ENCODE measurements around the gene KSR1. TPM values are rescaled to one million over a fixed set of nuclear protein-coding genes. Genes with fewer than 3 reads are reported as not detected.
A peak's percentile ranks its signal among the peaks of the same experiment; 100 is the strongest.

KSR1 gene
- total RNA-seq, 6 experiments from 2014 or later, result 1.9 to 4.9 (median 3.6) TPM

- no peaks in the 10 kb centered on the region for H3K36me3 Mint-ChIP-seq (ENCODE audit: low read depth)
- H3K27me3 Mint-ChIP-seq (ENCODE audit: insufficient read depth), result peaks cover 1% of the 10 kb centered on the region
- no peaks in the 10 kb centered on the region for H3K9me3 Mint-ChIP-seq
- no peak for DNase-seq
- no peak for TF ChIP-seq CTCF (IDR thresholded peaks at IDR 0.05)
- H3K4me3 Mint-ChIP-seq, result no peak overlapping the region
- H3K4me1 Mint-ChIP-seq (ENCODE audit: low read depth), result peaks cover 19% of the 10 kb centered on the region
- H3K27ac Mint-ChIP-seq, result no peak overlapping the region
Observed at GRCh38 chr17:27568216-27568615, 112.0 kb downstream of the KSR1 start.

GRCh38 chr17:27568811-27569210 lies 112.6 kb downstream of the KSR1 start:
- H3K9me3 Mint-ChIP-seq, result no peaks in the 10 kb centered on the region
- TF ChIP-seq CTCF (IDR thresholded peaks at IDR 0.05), result no peak
- peaks cover 25% of the 10 kb centered on the region for H3K4me1 Mint-ChIP-seq (ENCODE audit: low read depth)
- no peaks in the 10 kb centered on the region for H3K36me3 Mint-ChIP-seq (ENCODE audit: low read depth)
- DNase-seq, result no peak
- H3K27ac Mint-ChIP-seq, result no peak overlapping the region
- no peak overlapping the region for H3K4me3 Mint-ChIP-seq
- peaks cover 1% of the 10 kb centered on the region; the same call in 1 of the 2 replicates for H3K27me3 Mint-ChIP-seq (ENCODE audit: insufficient read depth)

- H3K4me3 Mint-ChIP-seq, result no peak overlapping the region
- peak; percentile 75 for TF ChIP-seq CTCF (IDR thresholded peaks at IDR 0.05)
- no peak overlapping the region for H3K27ac Mint-ChIP-seq
- H3K4me1 Mint-ChIP-seq (ENCODE audit: low read depth), result peaks cover 30% of the 10 kb centered on the region
- H3K36me3 Mint-ChIP-seq (ENCODE audit: low read depth), result no peaks in the 10 kb centered on the region
- H3K27me3 Mint-ChIP-seq (ENCODE audit: insufficient read depth), result peaks cover 1% of the 10 kb centered on the region; the same call in 1 of the 2 replicates
- no peak for DNase-seq
- H3K9me3 Mint-ChIP-seq, result no peaks in the 10 kb centered on the region
Observed at GRCh38 chr17:27569257-27569722, 113.0 kb downstream of the KSR1 start.

- peaks cover 1% of the 10 kb centered on the region; the same call in 1 of the 2 replicates for H3K27me3 Mint-ChIP-seq (ENCODE audit: insufficient read depth)
- no peak overlapping the region for H3K27ac Mint-ChIP-seq
- TF ChIP-seq CTCF (IDR thresholded peaks at IDR 0.05), result no peak
- no peaks in the 10 kb centered on the region for H3K9me3 Mint-ChIP-seq
- peaks cover 38% of the 10 kb centered on the region for H3K4me1 Mint-ChIP-seq (ENCODE audit: low read depth)
- no peak overlapping the region for H3K4me3 Mint-ChIP-seq
- H3K36me3 Mint-ChIP-seq (ENCODE audit: low read depth), result no peaks in the 10 kb centered on the region
- no peak for DNase-seq
Observed at GRCh38 chr17:27569884-27570577, 113.8 kb downstream of the KSR1 start.

GRCh38 chr17:27570578-27570914 lies 114.3 kb downstream of the KSR1 start:
- no peaks in the 10 kb centered on the region for H3K9me3 Mint-ChIP-seq
- no peak for DNase-seq
- H3K36me3 Mint-ChIP-seq (ENCODE audit: low read depth), result no peaks in the 10 kb centered on the region
- no peak overlapping the region for H3K4me3 Mint-ChIP-seq
- H3K27me3 Mint-ChIP-seq (ENCODE audit: insufficient read depth), result peaks cover 1% of the 10 kb centered on the region; the same call in 1 of the 2 replicates
- H3K4me1 Mint-ChIP-seq (ENCODE audit: low read depth), result peaks cover 38% of the 10 kb centered on the region
- TF ChIP-seq CTCF (IDR thresholded peaks at IDR 0.05), result no peak
- no peak overlapping the region for H3K27ac Mint-ChIP-seq
